HepG2 (cell line): ENCODE results near the gene PHF21B.

Experiments used
- ADNP ChIP-seq: sonication (generic); formaldehyde crosslinking; IDR thresholded peaks from 2 replicates; pipeline ENCODE4 v1.4.0; 2020; ENCODE audit warnings: missing genetic modification reagents
- EZH2 ChIP-seq: conservative IDR thresholded peaks from 2 replicates; pipeline ENCODE4 v1.6.1; 2012; ENCODE audit warnings: mild to moderate bottlenecking, low read depth, low read length, moderate library complexity
- FLYWCH1 ChIP-seq: sonication (generic); formaldehyde crosslinking; IDR thresholded peaks from 2 replicates; pipeline ENCODE4 v1.8.1; 2023; ENCODE audit warnings: mild to moderate bottlenecking, missing genetic modification reagents
- MAFF ChIP-seq: IDR thresholded peaks from 2 replicates; pipeline ENCODE4 v1.6.1; 2011; ENCODE audit warnings: low read depth, low read length, improper control_type of control experiment
- MTF1 ChIP-seq: sonication (generic); formaldehyde crosslinking; IDR thresholded peaks from 2 replicates; pipeline ENCODE4 v1.5.0; 2020; ENCODE audit warnings: missing genetic modification reagents
- RAD21 ChIP-seq: fragments of 450-650 bp; formaldehyde crosslinking; IDR thresholded peaks from 2 replicates; pipeline ENCODE4 v1.5.0; 2020; ENCODE audit warnings: mild to moderate bottlenecking
- RFX1 ChIP-seq: fragments of 450-650 bp; IDR thresholded peaks from 2 replicates; pipeline ENCODE4 v1.6.1; 2017
- STAG1 ChIP-seq: sonication (generic); formaldehyde crosslinking; IDR thresholded peaks from 2 replicates; pipeline ENCODE4 v1.4.0; 2020; ENCODE audit warnings: missing genetic modification reagents
- ZNF10 ChIP-seq: sonication (generic); formaldehyde crosslinking; IDR thresholded peaks from 2 replicates; pipeline ENCODE4 v1.4.0; 2020; ENCODE audit warnings: mild to moderate bottlenecking, low read depth, missing genetic modification reagents, borderline replicate concordance
- TF ChIP-seq, protein P1 (sequence below): IDR thresholded peaks from 2 replicates; pipeline ENCODE4 v1.6.1; 2016; ENCODE audit warnings: control low read depth

DNA sequence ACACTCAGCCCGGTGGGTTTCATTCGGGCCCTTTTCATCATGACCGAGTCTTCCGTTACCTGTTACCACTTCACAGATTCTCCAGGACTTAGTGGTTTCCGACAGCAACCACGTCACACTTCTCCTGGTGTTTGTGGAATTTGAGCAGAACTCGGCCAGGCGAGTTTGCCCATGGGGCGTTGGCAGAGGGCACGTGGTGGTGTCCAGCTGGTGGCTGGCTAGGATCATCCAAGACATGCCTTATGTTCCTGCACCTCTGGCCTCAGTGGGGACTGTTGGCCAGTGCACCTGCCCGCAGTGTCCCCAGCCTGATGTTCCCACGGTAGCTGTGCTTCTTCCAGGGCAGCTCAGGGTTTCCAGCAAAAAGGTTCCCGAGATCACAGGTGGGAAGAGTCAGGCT, 170.1 kb downstream of the PHF21B start:
- TF ChIP-seq ADNP (CRISPR knock-in tag), result no peak
- no peak for TF ChIP-seq ZNF10 (CRISPR knock-in tag)
- no peak for TF ChIP-seq STAG1
- TF ChIP-seq, protein P1, sequence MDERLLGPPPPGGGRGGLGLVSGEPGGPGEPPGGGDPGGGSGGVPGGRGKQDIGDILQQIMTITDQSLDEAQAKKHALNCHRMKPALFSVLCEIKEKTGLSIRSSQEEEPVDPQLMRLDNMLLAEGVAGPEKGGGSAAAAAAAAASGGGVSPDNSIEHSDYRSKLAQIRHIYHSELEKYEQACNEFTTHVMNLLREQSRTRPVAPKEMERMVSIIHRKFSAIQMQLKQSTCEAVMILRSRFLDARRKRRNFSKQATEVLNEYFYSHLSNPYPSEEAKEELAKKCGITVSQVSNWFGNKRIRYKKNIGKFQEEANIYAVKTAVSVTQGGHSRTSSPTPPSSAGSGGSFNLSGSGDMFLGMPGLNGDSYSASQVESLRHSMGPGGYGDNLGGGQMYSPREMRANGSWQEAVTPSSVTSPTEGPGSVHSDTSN, result no peak
- TF ChIP-seq RFX1, result no peak
- TF ChIP-seq EZH2, result no peak
- no peak for TF ChIP-seq RAD21
- TF ChIP-seq MTF1 (CRISPR knock-in tag), result no peak
- no peak for TF ChIP-seq FLYWCH1 (CRISPR knock-in tag)
- no peak for TF ChIP-seq MAFF
